WTC11 (cell line): ENCODE measurements around the gene COL21A1.

Source experiments
- AFF4 ChIP-seq: sonication (generic); formaldehyde crosslinking; IDR thresholded peaks from 2 replicates; pipeline ENCODE4 v1.8.1; 2023; ENCODE audit warnings: mild to moderate bottlenecking, missing genetic modification reagents, borderline replicate concordance
- CDX4 ChIP-seq: fragments of 250-450 bp; sonication (Bioruptor Pico); IDR thresholded peaks from 2 replicates; pipeline ENCODE4 v1.9.0; 2021; ENCODE audit warnings: moderate library complexity, mild to moderate bottlenecking, inconsistent platforms, borderline replicate concordance
- CREM ChIP-seq: sonication (generic); formaldehyde crosslinking; IDR thresholded peaks from 2 replicates; pipeline ENCODE4 v1.8.1; 2022; ENCODE audit warnings: mild to moderate bottlenecking, missing genetic modification reagents, moderate library complexity
- CTCF ChIP-seq: fragments of 200-600 bp; IDR thresholded peaks from 2 replicates; pipeline ENCODE4 v1.8.0; 2022; ENCODE audit warnings: antibody characterized with exemption
- E2F5 ChIP-seq: sonication (generic); formaldehyde crosslinking; IDR thresholded peaks from 2 replicates; pipeline ENCODE4 v1.8.1; 2022; ENCODE audit warnings: mild to moderate bottlenecking, moderate library complexity, missing genetic modification reagents
- ELF4 ChIP-seq: sonication (generic); formaldehyde crosslinking; IDR thresholded peaks from 2 replicates; pipeline ENCODE4 v1.8.1; 2022; ENCODE audit warnings: low read depth, mild to moderate bottlenecking, moderate library complexity, missing genetic modification reagents
- FOXP1 ChIP-seq: sonication (generic); formaldehyde crosslinking; IDR thresholded peaks from 2 replicates; pipeline ENCODE4 v1.8.0; 2022; ENCODE audit warnings: missing genetic modification reagents, mild to moderate bottlenecking, moderate library complexity, borderline replicate concordance
- RORB ChIP-seq: fragments of 250-450 bp; sonication (Bioruptor Pico); IDR thresholded peaks from 2 replicates; pipeline ENCODE4 v1.9.0; 2021; ENCODE audit warnings: mild to moderate bottlenecking
- SP1 ChIP-seq: sonication (generic); formaldehyde crosslinking; conservative IDR thresholded peaks from 2 replicates; pipeline ENCODE4 v1.8.1; 2022; ENCODE audit warnings: missing genetic modification reagents
- TF ChIP-seq, protein P1 (sequence below): sonication (generic); formaldehyde crosslinking; IDR thresholded peaks from 2 replicates; pipeline ENCODE4 v1.8.0; 2022; ENCODE audit warnings: missing genetic modification reagents

GRCh38 chr6:56199956-56200355, 47.4 kb downstream of the COL21A1 start:
- TF ChIP-seq CTCF (no peak), AFF4 (no peak), SP1 (CRISPR knock-in tag) (no peak), ELF4 (CRISPR knock-in tag) (no peak), E2F5 (CRISPR knock-in tag) (no peak), RORB (CRISPR knock-in tag) (no peak), CDX4 (no peak), CREM (CRISPR knock-in tag) (no peak), FOXP1 (CRISPR knock-in tag) (no peak)
- TF ChIP-seq, protein P1, sequence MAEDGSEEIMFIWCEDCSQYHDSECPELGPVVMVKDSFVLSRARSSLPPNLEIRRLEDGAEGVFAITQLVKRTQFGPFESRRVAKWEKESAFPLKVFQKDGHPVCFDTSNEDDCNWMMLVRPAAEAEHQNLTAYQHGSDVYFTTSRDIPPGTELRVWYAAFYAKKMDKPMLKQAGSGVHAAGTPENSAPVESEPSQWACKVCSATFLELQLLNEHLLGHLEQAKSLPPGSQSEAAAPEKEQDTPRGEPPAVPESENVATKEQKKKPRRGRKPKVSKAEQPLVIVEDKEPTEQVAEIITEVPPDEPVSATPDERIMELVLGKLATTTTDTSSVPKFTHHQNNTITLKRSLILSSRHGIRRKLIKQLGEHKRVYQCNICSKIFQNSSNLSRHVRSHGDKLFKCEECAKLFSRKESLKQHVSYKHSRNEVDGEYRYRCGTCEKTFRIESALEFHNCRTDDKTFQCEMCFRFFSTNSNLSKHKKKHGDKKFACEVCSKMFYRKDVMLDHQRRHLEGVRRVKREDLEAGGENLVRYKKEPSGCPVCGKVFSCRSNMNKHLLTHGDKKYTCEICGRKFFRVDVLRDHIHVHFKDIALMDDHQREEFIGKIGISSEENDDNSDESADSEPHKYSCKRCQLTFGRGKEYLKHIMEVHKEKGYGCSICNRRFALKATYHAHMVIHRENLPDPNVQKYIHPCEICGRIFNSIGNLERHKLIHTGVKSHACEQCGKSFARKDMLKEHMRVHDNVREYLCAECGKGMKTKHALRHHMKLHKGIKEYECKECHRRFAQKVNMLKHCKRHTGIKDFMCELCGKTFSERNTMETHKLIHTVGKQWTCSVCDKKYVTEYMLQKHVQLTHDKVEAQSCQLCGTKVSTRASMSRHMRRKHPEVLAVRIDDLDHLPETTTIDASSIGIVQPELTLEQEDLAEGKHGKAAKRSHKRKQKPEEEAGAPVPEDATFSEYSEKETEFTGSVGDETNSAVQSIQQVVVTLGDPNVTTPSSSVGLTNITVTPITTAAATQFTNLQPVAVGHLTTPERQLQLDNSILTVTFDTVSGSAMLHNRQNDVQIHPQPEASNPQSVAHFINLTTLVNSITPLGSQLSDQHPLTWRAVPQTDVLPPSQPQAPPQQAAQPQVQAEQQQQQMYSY (CRISPR knock-in tag): no peak
